AG10803 (cell line): ENCODE measurements around the gene CEP250.
"Not testable (repeated sequence)": the region's sequence is repeated elsewhere in the genome, so short reads cannot be mapped to it uniquely, and the experiment has no call there.

ENCODE experiments used
- DNase-seq: peaks from one replicate; pipeline ENCODE4 v3.0.0; 2010; ENCODE audit warnings: low read depth
- H3K4me3 ChIP-seq: 2 replicates; pipeline ENCODE4 v1.5.1; 2011; ENCODE audit warnings: mild to moderate bottlenecking, low read length, control low read depth
- CTCF ChIP-seq: conservative IDR thresholded peaks from 2 replicates; pipeline ENCODE4 v1.5.1; 2011; ENCODE audit warnings: mild to moderate bottlenecking, low read length, control low read depth, inconsistent platforms

The CEP250 gene

GRCh38 chr20:35515949-35516645 is 60.7 kb downstream of the CEP250 start:
- TF ChIP-seq CTCF: no peak
- peak; percentile 72 for DNase-seq
- no peak overlapping the region for H3K4me3 ChIP-seq

GRCh38 chr20:35517125-35517524 is 61.7 kb downstream of the CEP250 start:
- TF ChIP-seq CTCF: no peak
- no peak for DNase-seq
- no peak overlapping the region for H3K4me3 ChIP-seq

GRCh38 chr20:35517767-35518166 is 62.4 kb downstream of the CEP250 start:
- DNase-seq, H3K4me3 ChIP-seq: not testable (repeated sequence)

GRCh38 chr20:35518955-35519354 is 63.6 kb downstream of the CEP250 start:
- no peak for DNase-seq
- no peak for TF ChIP-seq CTCF
- H3K4me3 ChIP-seq: no peak overlapping the region

GRCh38 chr20:35523298-35523888 is 68.0 kb downstream of the CEP250 start:
- no peak for DNase-seq

GRCh38 chr20:35525639-35526038 is 70.2 kb downstream of the CEP250 start:
- H3K4me3 ChIP-seq: no peak overlapping the region
- TF ChIP-seq CTCF: no peak
- no peak for DNase-seq

More at GRCh38 chr20:35523298-35523888, 68.0 kb downstream of the CEP250 start:
- H3K4me3 ChIP-seq: no peak overlapping the region
- peak; percentile 57 for TF ChIP-seq CTCF

GRCh38 chr20:35527122-35527769 is 71.8 kb downstream of the CEP250 start:
- no peak for TF ChIP-seq CTCF
- DNase-seq: no peak
- no peak overlapping the region for H3K4me3 ChIP-seq
